Activated CD4-positive, alpha-beta T cell treated with anti-CD3 and anti-CD28 coated beads, Interleukin-2, amount 10 ng/mL, durations not matched to agents 7 days and 5 days (primary cell): ENCODE data around the gene POLN. TPM values are rescaled to one million over a fixed set of nuclear protein-coding genes. Genes with fewer than 3 reads are reported as not detected.

Experiments used
- CTCF ChIA-PET: fragments of 350-600 bp; sonication (Branson Sonifier 250); formaldehyde crosslinking; loops from one replicate; lab custom pipeline; 2021; ENCODE audit warnings: antibody characterized with exemption; lab: Charles Lee
- POLR2A ChIA-PET: fragments of 350-600 bp; sonication (Branson Sonifier 250); formaldehyde crosslinking; loops from one replicate; lab custom pipeline; 2021; ENCODE audit warnings: antibody characterized with exemption; lab: Charles Lee
- DNase-seq: peaks from one replicate; pipeline ENCODE4 v3.0.0-alpha.2; 2020
- H3K27ac Mint-ChIP-seq: one replicate; pipeline ENCODE4 v1.8.0; 2021; ENCODE audit warnings: mild to moderate bottlenecking, moderate library complexity, mixed read lengths
- H3K27me3 Mint-ChIP-seq: one replicate; pipeline ENCODE4 v1.8.0; 2021; ENCODE audit warnings: mixed read lengths
- H3K36me3 Mint-ChIP-seq: one replicate; pipeline ENCODE4 v1.8.0; 2021; ENCODE audit warnings: low read depth, mixed read lengths
- H3K4me1 Mint-ChIP-seq: one replicate; pipeline ENCODE4 v1.8.0; 2021; ENCODE audit warnings: mixed read lengths
- H3K4me3 Mint-ChIP-seq: one replicate; pipeline ENCODE4 v1.8.0; 2021; ENCODE audit warnings: mild to moderate bottlenecking, moderate library complexity, mixed read lengths
- H3K9me3 Mint-ChIP-seq: one replicate; pipeline ENCODE4 v1.8.0; 2021; ENCODE audit warnings: mixed read lengths
- total RNA-seq, 2 experiments: library from RNA; stranded (reverse); gene quantifications; one replicate each; pipeline ENCODE4 v1.2.3, GENCODE V29; 2021

The POLN gene
- total RNA-seq = 1 to 10 TPM; 3.3 to 3.8 TPM

- peak; percentile 99 for DNase-seq
- H3K4me1 Mint-ChIP-seq = peaks cover 59% of the 10 kb centered on the region
- H3K36me3 Mint-ChIP-seq = peaks cover 33% of the 10 kb centered on the region
- no peaks in the 10 kb centered on the region for H3K27me3 Mint-ChIP-seq
- H3K9me3 Mint-ChIP-seq = no peaks in the 10 kb centered on the region
- CTCF ChIA-PET = interaction anchor here (0.7 to 2.0 kb wide), 9 partner anchors 9 to 1114 kb away, joined by 3 to 10 read pairs (median 3); partner anchors contain the start of gene MXD4
- H3K27ac Mint-ChIP-seq = peak within 1 kb of the TSS; percentile 95
- H3K4me3 Mint-ChIP-seq = peak within 1 kb of the TSS; percentile 92
- POLR2A ChIA-PET = interaction anchor here (0.7 to 1.9 kb wide), 3 partner anchors 20 to 261 kb away, joined by 3 to 5 read pairs (median 5); partner anchors contain the start of gene MXD4
Measured at GRCh38 chr4:2241410-2242353, at the start of gene POLN, which contains the start of gene HAUS3. Gene POLN, minus strand, starts transcription at chr4:2242121. Its CDS starts 12,890 bp downstream, at chr4:2229231. Gene HAUS3, minus strand, starts transcription at chr4:2242121. Its CDS starts 1,175 bp downstream, at chr4:2240946.

GRCh38 chr4:2290974-2291704, 49.2 kb upstream of the POLN start:
- peak; percentile 77 for DNase-seq
- peak overlapping the region; percentile 86 for H3K27ac Mint-ChIP-seq
- peaks cover 25% of the 10 kb centered on the region for H3K4me1 Mint-ChIP-seq
- POLR2A ChIA-PET = no interaction called here
- H3K36me3 Mint-ChIP-seq = no peaks in the 10 kb centered on the region
- H3K9me3 Mint-ChIP-seq = peaks cover 3% of the 10 kb centered on the region
- H3K27me3 Mint-ChIP-seq = peaks cover 7% of the 10 kb centered on the region
- peak overlapping the region; percentile 43 for H3K4me3 Mint-ChIP-seq
- CTCF ChIA-PET = interaction anchor here (1.2 to 1.7 kb wide), 2 partner anchors 9 to 27 kb away, joined by 4 read pairs; no protein-coding TSS in a partner anchor

- Mint-ChIP-seq H3K36me3 (no peaks in the 10 kb centered on the region), H3K9me3 (peaks cover 3% of the 10 kb centered on the region), H3K27ac (peak overlapping the region; percentile 86), H3K27me3 (peaks cover 7% of the 10 kb centered on the region), H3K4me3 (no peak overlapping the region), H3K4me1 (peaks cover 22% of the 10 kb centered on the region)
- POLR2A ChIA-PET = no interaction called here
- CTCF ChIA-PET = interaction anchor here (1.2 to 1.7 kb wide), 2 partner anchors 10 to 26 kb away, joined by 4 read pairs; no protein-coding TSS in a partner anchor
- no peak for DNase-seq
Measured at GRCh38 chr4:2290488-2290887, 48.6 kb upstream of the POLN start.

GRCh38 chr4:2289955-2290333, 48.0 kb upstream of the POLN start:
- H3K9me3 Mint-ChIP-seq = peaks cover 3% of the 10 kb centered on the region

GRCh38 chr4:2289311-2289954, 47.5 kb upstream of the POLN start:
- no peaks in the 10 kb centered on the region for H3K36me3 Mint-ChIP-seq
- H3K9me3 Mint-ChIP-seq = peaks cover 3% of the 10 kb centered on the region
- POLR2A ChIA-PET = no interaction called here
- H3K4me3 Mint-ChIP-seq = no peak overlapping the region
- no peak overlapping the region for H3K27ac Mint-ChIP-seq
- no peak for DNase-seq
- CTCF ChIA-PET = interaction anchor here (1.7 kb wide), 1 partner anchor 11 kb away, joined by 4 read pairs; no protein-coding TSS in a partner anchor
- H3K27me3 Mint-ChIP-seq = peaks cover 7% of the 10 kb centered on the region
- H3K4me1 Mint-ChIP-seq = peaks cover 21% of the 10 kb centered on the region

More at GRCh38 chr4:2289955-2290333, 48.0 kb upstream of the POLN start:
- no peak overlapping the region for H3K4me3 Mint-ChIP-seq
- CTCF ChIA-PET = interaction anchor here (1.7 kb wide), 1 partner anchor 10 kb away, joined by 4 read pairs; no protein-coding TSS in a partner anchor
- no peak for DNase-seq
- H3K36me3 Mint-ChIP-seq = no peaks in the 10 kb centered on the region
- H3K27me3 Mint-ChIP-seq = peaks cover 7% of the 10 kb centered on the region
- peaks cover 21% of the 10 kb centered on the region for H3K4me1 Mint-ChIP-seq
- H3K27ac Mint-ChIP-seq = no peak overlapping the region
- POLR2A ChIA-PET = no interaction called here

- peaks cover 2% of the 10 kb centered on the region for H3K9me3 Mint-ChIP-seq
- peaks cover 7% of the 10 kb centered on the region for H3K27me3 Mint-ChIP-seq
- H3K4me3 Mint-ChIP-seq = no peak overlapping the region
- no peak overlapping the region for H3K27ac Mint-ChIP-seq
- ChIA-PET POLR2A (no interaction called here), CTCF (interaction anchor here (1.4 kb wide), 1 partner anchor 67 kb away, joined by 4 read pairs; no protein-coding TSS in a partner anchor)
- peaks cover 24% of the 10 kb centered on the region for H3K4me1 Mint-ChIP-seq
- peaks cover 3% of the 10 kb centered on the region for H3K36me3 Mint-ChIP-seq
- no peak for DNase-seq
Measured at GRCh38 chr4:2288051-2288541, 46.2 kb upstream of the POLN start.

- Mint-ChIP-seq H3K4me1 (peaks cover 25% of the 10 kb centered on the region), H3K27me3 (peaks cover 4% of the 10 kb centered on the region), H3K36me3 (peaks cover 3% of the 10 kb centered on the region), H3K9me3 (peaks cover 2% of the 10 kb centered on the region), H3K27ac (no peak overlapping the region), H3K4me3 (no peak overlapping the region)
- CTCF ChIA-PET = interaction anchor here (1.4 kb wide), 1 partner anchor 67 kb away, joined by 4 read pairs; no protein-coding TSS in a partner anchor
- POLR2A ChIA-PET = no interaction called here
- DNase-seq = no peak
Measured at GRCh38 chr4:2287594-2287915, 45.6 kb upstream of the POLN start.

- no peaks in the 10 kb centered on the region for H3K27me3 Mint-ChIP-seq
- H3K9me3 Mint-ChIP-seq = peaks cover 2% of the 10 kb centered on the region
- H3K4me1 Mint-ChIP-seq = peaks cover 30% of the 10 kb centered on the region
- no peak overlapping the region for H3K4me3 Mint-ChIP-seq
- ChIA-PET CTCF (interaction anchor here (1.4 kb wide), 1 partner anchor 66 kb away, joined by 4 read pairs; no protein-coding TSS in a partner anchor), POLR2A (no interaction called here)
- no peak overlapping the region for H3K27ac Mint-ChIP-seq
- DNase-seq = no peak
- H3K36me3 Mint-ChIP-seq = peaks cover 3% of the 10 kb centered on the region
Measured at GRCh38 chr4:2286904-2287593, 45.1 kb upstream of the POLN start.

GRCh38 chr4:2285613-2286381, 43.9 kb upstream of the POLN start:
- Mint-ChIP-seq H3K9me3 (peaks cover 2% of the 10 kb centered on the region), H3K4me1 (peaks cover 36% of the 10 kb centered on the region)

GRCh38 chr4:2284934-2285612, 43.2 kb upstream of the POLN start:
- H3K27me3 Mint-ChIP-seq = no peaks in the 10 kb centered on the region
- ChIA-PET CTCF (interaction anchor here (1.0 to 1.2 kb wide), 2 partner anchors 65 to 128 kb away, joined by 3 to 4 read pairs; no protein-coding TSS in a partner anchor), POLR2A (no interaction called here)

More at GRCh38 chr4:2285613-2286381, 43.9 kb upstream of the POLN start:
- H3K4me3 Mint-ChIP-seq = no peak overlapping the region
- POLR2A ChIA-PET = no interaction called here
- H3K36me3 Mint-ChIP-seq = peaks cover 3% of the 10 kb centered on the region
- CTCF ChIA-PET = interaction anchor here (1.0 to 1.2 kb wide), 2 partner anchors 66 to 127 kb away, joined by 3 to 4 read pairs; no protein-coding TSS in a partner anchor
- no peak for DNase-seq
- H3K27me3 Mint-ChIP-seq = no peaks in the 10 kb centered on the region
- H3K27ac Mint-ChIP-seq = no peak overlapping the region

More at GRCh38 chr4:2284934-2285612, 43.2 kb upstream of the POLN start:
- DNase-seq = no peak
- H3K36me3 Mint-ChIP-seq = peaks cover 3% of the 10 kb centered on the region
- H3K27ac Mint-ChIP-seq = peak overlapping the region; percentile 41
- peaks cover 2% of the 10 kb centered on the region for H3K9me3 Mint-ChIP-seq
- peaks cover 34% of the 10 kb centered on the region for H3K4me1 Mint-ChIP-seq
- H3K4me3 Mint-ChIP-seq = no peak overlapping the region
